Prostate gland (tissue), 2 donors: ENCODE results near the gene KRTAP10-11. TPM values are rescaled to one million over a fixed set of nuclear protein-coding genes. Genes with fewer than 3 reads are reported as not detected.

ENCODE experiments used
- DNase-seq: peaks from one replicate; pipeline ENCODE4 v3.0.0-alpha.2; 2019; ENCODE audit warnings: low spot score
- H3K27ac ChIP-seq, 2 donors: fragments of 200-600 bp; sonication (generic); 2 replicates each; pipeline ENCODE4 v1.5.1; 2017 to 2019
- H3K27me3 ChIP-seq: fragments of 200-600 bp; sonication (generic); replicated peaks from 2 replicates; pipeline ENCODE4 v1.5.1; 2019; ENCODE audit not compliant: insufficient read depth
- H3K36me3 ChIP-seq, 2 donors: fragments of 200-600 bp; sonication (generic); 1 replicate in 1 of 2; 2 replicates in 1 of 2; pipeline versions ENCODE4 v1.5.1 to v1.8.1; 2017 to 2019
- H3K4me1 ChIP-seq: fragments of 200-600 bp; sonication (generic); replicated peaks from 2 replicates; pipeline ENCODE4 v1.5.1; 2019
- H3K4me3 ChIP-seq, 2 donors: fragments of 200-600 bp; sonication (generic); 2 replicates each; pipeline ENCODE4 v1.5.1; 2017 to 2019
- H3K9me3 ChIP-seq: fragments of 200-600 bp; sonication (generic); 2 replicates; pipeline ENCODE4 v1.5.1; 2017
- CTCF ChIP-seq, 4 experiments: fragments of 200-600 bp in 2 of 4; fragments of 450-650 bp in 2 of 4; sonication (generic) in 2 of 4; IDR thresholded peaks; 1 replicate in 3 of 4; 2 replicates in 1 of 4; pipeline ENCODE4 v1.5.1; 2016 to 2019; ENCODE audit warnings: antibody characterized with exemption in 4 of 4, mild to moderate bottlenecking in 2 of 4, moderate library complexity in 2 of 4
- POLR2A ChIP-seq: fragments of 450-650 bp; IDR thresholded peaks from one replicate; pipeline ENCODE4 v1.6.1; 2016; ENCODE audit warnings: antibody characterized with exemption, mild to moderate bottlenecking
- POLR2AphosphoS5 ChIP-seq: sonication (generic); formaldehyde crosslinking; IDR thresholded peaks from one replicate; pipeline ENCODE4 v1.6.1; 2017; ENCODE audit warnings: antibody characterized with exemption
- WGBS: methylation state at CpG from one replicate; pipeline ENCODE4 v1.1.5; 2018; 5-methylcytosine and 5-hydroxymethylcytosine counted together
- intact Hi-C: fragments of 100-400 bp; cut with DNase I; formaldehyde crosslinking; loops from one replicate; pipeline ENCODE4 v1.14.2; 2022
- total RNA-seq, 2 donors: library from RNA; depleted of rRNA; stranded (reverse); fragments of >200 nt; gene quantifications; one replicate each; pipeline ENCODE4 v1.1.0, GENCODE V29; 2016

KRTAP10-11 gene
- total RNA-seq, 2 donors from 2014 or later = not detected

GRCh38 chr21:44643741-44644310 is 2.4 kb upstream of the KRTAP10-11 start:
- no peak for DNase-seq
- Histone ChIP-seq H3K4me3 (no peak overlapping the region), H3K9me3 (no peaks in the 10 kb centered on the region), H3K4me1 (no peaks in the 10 kb centered on the region), H3K36me3 (no peaks in the 10 kb centered on the region), H3K27me3 (peaks cover 3% of the 10 kb centered on the region), H3K27ac (no peak overlapping the region)
- no peak for TF ChIP-seq CTCF (IDR thresholded peaks at IDR 0.05)
- no peak for TF ChIP-seq POLR2A
- TF ChIP-seq POLR2AphosphoS5 = no peak
- WGBS = 47% methylated on average over 14 of the region's 14 CpGs
- intact Hi-C loops = no loop called here

GRCh38 chr21:44644878-44645277 is 1.3 kb upstream of the KRTAP10-11 start:
- no peak for DNase-seq
- Histone ChIP-seq H3K9me3 (no peaks in the 10 kb centered on the region), H3K4me1 (no peaks in the 10 kb centered on the region), H3K4me3 (no peak overlapping the region), H3K27me3 (no peaks in the 10 kb centered on the region), H3K27ac (no peak overlapping the region), H3K36me3 (no peaks in the 10 kb centered on the region)
- WGBS = 48% methylated on average over 2 of the region's 2 CpGs
- intact Hi-C loops = no loop called here
- TF ChIP-seq POLR2A = no peak
- no peak for TF ChIP-seq CTCF (IDR thresholded peaks at IDR 0.05)
- no peak for TF ChIP-seq POLR2AphosphoS5

- Histone ChIP-seq H3K27me3 (no peaks in the 10 kb centered on the region), H3K9me3 (no peaks in the 10 kb centered on the region), H3K4me1 (no peaks in the 10 kb centered on the region), H3K4me3 (no peak overlapping the region), H3K36me3 (no peaks in the 10 kb centered on the region), H3K27ac (no peak overlapping the region)
- no peak for DNase-seq
- no peak for TF ChIP-seq CTCF (IDR thresholded peaks at IDR 0.05)
- no peak for TF ChIP-seq POLR2A
- 50% methylated on average over 8 of the region's 8 CpGs for WGBS
- intact Hi-C loops = no loop called here
Measured at GRCh38 chr21:44647222-44647552, 973 bp downstream of the KRTAP10-11 start.

GRCh38 chr21:44648557-44649311 is 2.5 kb downstream of the KRTAP10-11 start:
- H3K9me3 ChIP-seq = no peaks in the 10 kb centered on the region
- no peak overlapping the region for H3K4me3 ChIP-seq
- DNase-seq = no peak
- H3K36me3 ChIP-seq = no peaks in the 10 kb centered on the region
- 78% methylated on average over 33 of the region's 33 CpGs for WGBS
- intact Hi-C loops = no loop called here
- H3K27me3 ChIP-seq = no peaks in the 10 kb centered on the region
- H3K27ac ChIP-seq = no peak overlapping the region
- TF ChIP-seq CTCF (IDR thresholded peaks at IDR 0.05) = no peak
- no peak for TF ChIP-seq POLR2AphosphoS5
- no peak for TF ChIP-seq POLR2A
- no peaks in the 10 kb centered on the region for H3K4me1 ChIP-seq

GRCh38 chr21:44649521-44650100 is 3.4 kb downstream of the KRTAP10-11 start:
- no peak overlapping the region for H3K27ac ChIP-seq
- intact Hi-C loops = no loop called here
- 85% methylated on average over 18 of the region's 18 CpGs for WGBS
- TF ChIP-seq POLR2AphosphoS5 (no peak), POLR2A (no peak), CTCF (IDR thresholded peaks at IDR 0.05) (no peak)
- no peaks in the 10 kb centered on the region for H3K27me3 ChIP-seq
- H3K36me3 ChIP-seq = no peaks in the 10 kb centered on the region
- H3K9me3 ChIP-seq = no peaks in the 10 kb centered on the region
- no peaks in the 10 kb centered on the region for H3K4me1 ChIP-seq
- H3K4me3 ChIP-seq = no peak overlapping the region
- DNase-seq = no peak
